IMR-90 (cell line): ENCODE measurements around the gene MCTP1. TPM values are rescaled to one million over a fixed set of nuclear protein-coding genes. Genes with fewer than 3 reads are reported as not detected.

ENCODE experiments used
- ATAC-seq: fragments of 200-7000 bp; cut with Tn5 transposase; 2 replicates; pipeline ENCODE4 v1.9.1; 2020; ENCODE audit warnings: low read depth, mild to moderate bottlenecking, moderate library complexity
- BruUV-seq: library from RNA; stranded (reverse); fragments of 400-500 nt; replicated peaks from 2 replicates; lab custom pipeline; 2021; lab: Mats Ljungman, UMichigan
- CTCF ChIA-PET: fragments of 300-600 bp; formaldehyde crosslinking; extraction: SDS; loops from one replicate; lab custom pipeline; 2021; ENCODE audit warnings: antibody characterized with exemption; lab: Yijun Ruan, JAX
- POLR2A ChIA-PET: fragments of 300-600 bp; sonication (Branson Sonifier 250); formaldehyde crosslinking; loops from one replicate; lab custom pipeline; 2022; ENCODE audit warnings: antibody characterized with exemption; ENCODE audit not compliant: unreplicated experiment; lab: Charles Lee
- DNase-seq: peaks from one replicate; pipeline ENCODE4 v3.0.0; 2013
- H2AFZ ChIP-seq: replicated peaks from 2 replicates; pipeline ENCODE3; 2013; ENCODE audit warnings: low read length, mild to moderate bottlenecking; ENCODE audit not compliant: poor library complexity
- H2AK5ac ChIP-seq: 2 replicates; pipeline ENCODE4 v1.6.1; 2013; ENCODE audit warnings: low read depth, low read length, inconsistent platforms
- H2AK9ac ChIP-seq: replicated peaks from 2 replicates; pipeline ENCODE3; 2013; ENCODE audit warnings: mild to moderate bottlenecking, low read depth, low read length, moderate library complexity; ENCODE audit not compliant: poor library complexity
- H2BK120ac ChIP-seq: 2 replicates; pipeline ENCODE4 v1.6.1; 2013; ENCODE audit warnings: low read depth, low read length, inconsistent platforms
- H2BK15ac ChIP-seq: 3 replicates; pipeline ENCODE4 v1.6.1; 2013; ENCODE audit warnings: low read depth, low read length, inconsistent platforms
- H2BK20ac ChIP-seq: 2 replicates; pipeline ENCODE4 v1.6.1; 2013; ENCODE audit warnings: low read depth, mild to moderate bottlenecking, inconsistent platforms, low read length, moderate library complexity
- H2BK5ac ChIP-seq: 2 replicates; pipeline ENCODE4 v1.6.1; 2013; ENCODE audit warnings: mild to moderate bottlenecking, low read depth, low read length, inconsistent platforms; ENCODE audit not compliant: poor library complexity, severe bottlenecking
- H3K14ac ChIP-seq: replicated peaks from 2 replicates; pipeline ENCODE4 v1.6.1; 2013; ENCODE audit warnings: low read depth, low read length, inconsistent platforms
- H3K18ac ChIP-seq: 2 replicates; pipeline ENCODE4 v1.6.1; 2013; ENCODE audit warnings: low read depth, low read length, control low read depth
- H3K23ac ChIP-seq: 2 replicates; pipeline ENCODE4 v1.6.1; 2013; ENCODE audit warnings: low read depth, low read length, inconsistent platforms
- H3K27ac ChIP-seq: 2 replicates; pipeline ENCODE4 v1.5.1; 2013; ENCODE audit warnings: mild to moderate bottlenecking, control low read depth, low read length; ENCODE audit not compliant: insufficient read depth
- H3K27me3 ChIP-seq: 2 replicates; pipeline ENCODE4 v1.6.1; 2013; ENCODE audit warnings: low read length; ENCODE audit not compliant: control insufficient read depth, insufficient read depth
- H3K36me3 ChIP-seq: 2 replicates; pipeline ENCODE4 v1.6.1; 2013; ENCODE audit warnings: low read length, mixed read lengths; ENCODE audit not compliant: control insufficient read depth, insufficient read depth
- H3K4ac ChIP-seq: 2 replicates; pipeline ENCODE4 v1.6.1; 2013; ENCODE audit warnings: low read depth, low read length, inconsistent platforms
- H3K4me1 ChIP-seq: 2 replicates; pipeline ENCODE4 v1.6.1; 2013; ENCODE audit warnings: low read length, mixed read lengths; ENCODE audit not compliant: control insufficient read depth, insufficient read depth
- H3K4me2 ChIP-seq: 2 replicates; pipeline ENCODE4 v1.6.1; 2013; ENCODE audit warnings: low read depth, mild to moderate bottlenecking, control low read depth, low read length, moderate library complexity
- H3K4me3 ChIP-seq: 2 replicates; pipeline ENCODE4 v1.5.1; 2013; ENCODE audit warnings: low read depth, mild to moderate bottlenecking, control low read depth, low read length, moderate library complexity; ENCODE audit not compliant: insufficient read depth
- H3K56ac ChIP-seq: 2 replicates; pipeline ENCODE4 v1.6.1; 2013; ENCODE audit warnings: low read length, inconsistent platforms; ENCODE audit not compliant: insufficient read depth; ENCODE audit errors: extremely low read depth
- H3K79me1 ChIP-seq, 2 experiments: 2 replicates each; pipeline ENCODE4 v1.6.1; 2013; ENCODE audit warnings: low read length in 2 of 2, inconsistent platforms in 1 of 2, low read depth in 1 of 2
- H3K9ac ChIP-seq: 2 replicates; pipeline ENCODE4 v1.6.1; 2013; ENCODE audit warnings: low read depth, low read length, control low read depth
- H3K9me1 ChIP-seq: 2 replicates; pipeline ENCODE4 v1.6.1; 2013; ENCODE audit warnings: low read length, inconsistent platforms; ENCODE audit not compliant: insufficient read depth
- H3K9me3 ChIP-seq: 2 replicates; pipeline ENCODE4 v1.6.1; 2013; ENCODE audit warnings: low read length; ENCODE audit not compliant: control insufficient read depth, insufficient read depth
- H4K20me1 ChIP-seq: 2 replicates; pipeline ENCODE4 v1.6.1; 2013; ENCODE audit warnings: low read length, inconsistent platforms; ENCODE audit not compliant: insufficient read depth
- H4K5ac ChIP-seq: 2 replicates; pipeline ENCODE4 v1.6.1; 2013; ENCODE audit warnings: mild to moderate bottlenecking, low read depth, low read length, control low read depth
- H4K8ac ChIP-seq, 2 experiments: 2 replicates each; pipeline ENCODE4 v1.6.1; 2013; ENCODE audit warnings: low read depth in 2 of 2, low read length in 2 of 2, control low read depth in 1 of 2, inconsistent platforms in 1 of 2
- H4K91ac ChIP-seq: 2 replicates; pipeline ENCODE4 v1.6.1; 2013; ENCODE audit warnings: low read depth, low read length, inconsistent platforms; ENCODE audit not compliant: insufficient read depth
- BHLHE40 ChIP-seq: fragments of 150-350 bp; IDR thresholded peaks from 2 replicates; pipeline ENCODE4 v1.6.1; 2016; ENCODE audit warnings: mild to moderate bottlenecking, low read depth, low read length
- CEBPB ChIP-seq: IDR thresholded peaks from 2 replicates; pipeline ENCODE4 v1.6.1; 2012; ENCODE audit warnings: low read depth, low read length, improper control_type of control experiment
- CHD1 ChIP-seq: IDR thresholded peaks from 2 replicates; pipeline ENCODE4 v1.6.1; 2012; ENCODE audit warnings: low read depth, low read length, improper control_type of control experiment
- FOS ChIP-seq: fragments of 150-350 bp; IDR thresholded peaks from 2 replicates; pipeline ENCODE4 v1.6.1; 2016; ENCODE audit warnings: low read depth, low read length
- MAFK ChIP-seq: IDR thresholded peaks from 2 replicates; pipeline ENCODE4 v1.6.1; 2012; ENCODE audit warnings: low read depth, low read length, improper control_type of control experiment
- MAZ ChIP-seq: IDR thresholded peaks from 2 replicates; pipeline ENCODE4 v1.6.1; 2012; ENCODE audit warnings: low read depth, mild to moderate bottlenecking, low read length, improper control_type of control experiment, moderate library complexity, borderline replicate concordance
- MXI1 ChIP-seq: IDR thresholded peaks from 2 replicates; pipeline ENCODE4 v1.6.1; 2012; ENCODE audit warnings: low read depth, mild to moderate bottlenecking, low read length, moderate library complexity, borderline replicate concordance
- NFE2L2 ChIP-seq: fragments of 150-350 bp; IDR thresholded peaks from 2 replicates; pipeline ENCODE4 v1.6.1; 2016; ENCODE audit warnings: low read depth, mild to moderate bottlenecking, low read length
- POLR2A ChIP-seq: IDR thresholded peaks from 2 replicates; pipeline ENCODE4 v1.6.1; 2012; ENCODE audit warnings: mild to moderate bottlenecking, low read depth, low read length
- RAD21 ChIP-seq: IDR thresholded peaks from 2 replicates; pipeline ENCODE4 v1.6.1; 2012; ENCODE audit warnings: low read length, improper control_type of control experiment
- RCOR1 ChIP-seq: IDR thresholded peaks from 2 replicates; pipeline ENCODE4 v1.6.1; 2012; ENCODE audit warnings: mild to moderate bottlenecking, low read length, improper control_type of control experiment; ENCODE audit not compliant: insufficient replicate concordance
- RFX5 ChIP-seq: IDR thresholded peaks from 2 replicates; pipeline ENCODE4 v1.8.0; 2012; ENCODE audit warnings: low read depth, mild to moderate bottlenecking, low read length, moderate library complexity
- SMC3 ChIP-seq: fragments of 150-350 bp; IDR thresholded peaks from 2 replicates; pipeline ENCODE4 v1.6.1; 2016; ENCODE audit warnings: low read depth, mild to moderate bottlenecking, antibody characterized with exemption, low read length, moderate library complexity
- WGBS, 2 experiments: methylation state at CpG; one replicate each; pipeline versions ENCODE4 v1.1.5 to v1.1.7; 2013; ENCODE audit warnings: missing lambda C conversion rate in 2 of 2; ENCODE audit not compliant: insufficient read length in 1 of 2; ENCODE audit errors: extremely low coverage in 2 of 2; 5-methylcytosine and 5-hydroxymethylcytosine counted together
- dilution Hi-C: fragments of 300-500 bp; cut with HindIII; formaldehyde crosslinking; loops from one replicate; pipeline ENCODE4 v1.14.3; 2018; ENCODE audit warnings: low sequenced_read_pairs; ENCODE audit not compliant: unreplicated experiment
- in situ Hi-C: fragments of 300-500 bp; cut with MboI; formaldehyde crosslinking; loops from 3 replicates; pipeline ENCODE4 v1.14.3; 2019; ENCODE audit warnings: low sequenced_read_pairs, inconsistent platforms, mixed read lengths
- intact Hi-C: fragments of 100-400 bp; cut with micrococcal nuclease; formaldehyde crosslinking; loops from 2 replicates; pipeline ENCODE4 v1.10.0; 2022
- polyA plus RNA-seq, 3 experiments: library from polyadenylated mRNA; depleted of rRNA; stranded (reverse); fragments of >200 nt; gene quantifications; 2 replicates each; pipeline ENCODE4 v1.2.3, GENCODE V29; 2012; ENCODE audit warnings: low replicate concordance in 1 of 3
- total RNA-seq: library from RNA; depleted of rRNA; stranded (reverse); fragments of >200 nt; gene quantifications from 2 replicates; pipeline ENCODE4 v1.2.3, GENCODE V29; 2012
- TF ChIP-seq, protein P1 (sequence below): fragments of 150-350 bp; IDR thresholded peaks from 2 replicates; pipeline ENCODE4 v1.6.1; 2017; ENCODE audit warnings: mild to moderate bottlenecking, antibody characterized with exemption, low read length, low read depth
- TF ChIP-seq, protein P2 (sequence below): conservative IDR thresholded peaks from 2 replicates; pipeline ENCODE4 v1.5.1; 2012; ENCODE audit warnings: mild to moderate bottlenecking, low read depth, low read length, improper control_type of control experiment
- TF ChIP-seq, protein P3 (sequence below): fragments of 150-350 bp; IDR thresholded peaks from 2 replicates; pipeline ENCODE4 v1.6.1; 2016; ENCODE audit warnings: low read depth, mild to moderate bottlenecking, low read length, moderate library complexity, borderline replicate concordance

MCTP1 gene
- total and polyA plus RNA-seq, 2 of the 4 experiments (the other 2 are of a cell fraction): 0.21 TPM; not detected in 1

DNA sequence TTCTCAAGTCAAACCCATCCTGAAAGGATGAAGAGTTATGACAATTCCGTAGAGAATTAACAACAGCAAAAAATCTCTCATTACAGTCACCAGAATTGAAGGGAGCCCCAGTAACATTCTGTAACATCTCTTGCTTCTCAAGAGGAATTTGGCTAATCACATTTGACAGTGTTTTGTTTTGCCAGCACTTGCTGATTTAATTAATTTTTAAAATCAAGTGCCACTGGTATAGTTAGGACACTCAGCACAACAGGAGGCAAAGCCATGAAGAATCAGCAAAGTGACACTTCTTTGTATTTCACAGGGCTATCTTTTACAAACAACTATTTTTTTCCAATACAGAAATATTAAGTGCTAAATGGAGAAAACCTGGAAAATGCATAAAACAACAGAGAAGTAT, 152.8 kb downstream of the MCTP1 start:
- Histone ChIP-seq H3K23ac (no peak overlapping the region), H3K4ac (no peak overlapping the region), H2AK5ac (no peak overlapping the region), H2BK5ac (no peak overlapping the region), H2BK120ac (no peak overlapping the region), H3K36me3 (no peaks in the 10 kb centered on the region), H3K4me2 (no peak overlapping the region), H3K18ac (no peak overlapping the region), H2AFZ (no peak overlapping the region), H4K5ac (no peak overlapping the region), H2AK9ac (no peak overlapping the region), H3K14ac (no peak overlapping the region), H4K20me1 (no peaks in the 10 kb centered on the region), H3K9ac (no peak overlapping the region), H2BK20ac (no peak overlapping the region), H3K9me3 (no peaks in the 10 kb centered on the region), H3K27ac (no peak overlapping the region), H4K91ac (no peak overlapping the region), H2BK15ac (no peak overlapping the region), H3K9me1 (no peaks in the 10 kb centered on the region), H3K79me1 (no peaks in the 10 kb centered on the region), H3K27me3 (no peaks in the 10 kb centered on the region), H4K8ac (no peak overlapping the region), H3K56ac (no peak overlapping the region), H3K4me3 (no peak overlapping the region), H3K4me1 (no peaks in the 10 kb centered on the region)
- TF ChIP-seq MXI1 (no peak), RCOR1 (no peak), MAZ (no peak), MAFK (no peak), FOS (no peak), RFX5 (no peak), POLR2A (no peak), SMC3 (no peak), CHD1 (no peak), BHLHE40 (no peak), CEBPB (no peak), RAD21 (no peak), NFE2L2 (no peak)
- TF ChIP-seq, protein P1, sequence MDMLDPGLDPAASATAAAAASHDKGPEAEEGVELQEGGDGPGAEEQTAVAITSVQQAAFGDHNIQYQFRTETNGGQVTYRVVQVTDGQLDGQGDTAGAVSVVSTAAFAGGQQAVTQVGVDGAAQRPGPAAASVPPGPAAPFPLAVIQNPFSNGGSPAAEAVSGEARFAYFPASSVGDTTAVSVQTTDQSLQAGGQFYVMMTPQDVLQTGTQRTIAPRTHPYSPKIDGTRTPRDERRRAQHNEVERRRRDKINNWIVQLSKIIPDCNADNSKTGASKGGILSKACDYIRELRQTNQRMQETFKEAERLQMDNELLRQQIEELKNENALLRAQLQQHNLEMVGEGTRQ: no peak
- TF ChIP-seq, protein P2, sequence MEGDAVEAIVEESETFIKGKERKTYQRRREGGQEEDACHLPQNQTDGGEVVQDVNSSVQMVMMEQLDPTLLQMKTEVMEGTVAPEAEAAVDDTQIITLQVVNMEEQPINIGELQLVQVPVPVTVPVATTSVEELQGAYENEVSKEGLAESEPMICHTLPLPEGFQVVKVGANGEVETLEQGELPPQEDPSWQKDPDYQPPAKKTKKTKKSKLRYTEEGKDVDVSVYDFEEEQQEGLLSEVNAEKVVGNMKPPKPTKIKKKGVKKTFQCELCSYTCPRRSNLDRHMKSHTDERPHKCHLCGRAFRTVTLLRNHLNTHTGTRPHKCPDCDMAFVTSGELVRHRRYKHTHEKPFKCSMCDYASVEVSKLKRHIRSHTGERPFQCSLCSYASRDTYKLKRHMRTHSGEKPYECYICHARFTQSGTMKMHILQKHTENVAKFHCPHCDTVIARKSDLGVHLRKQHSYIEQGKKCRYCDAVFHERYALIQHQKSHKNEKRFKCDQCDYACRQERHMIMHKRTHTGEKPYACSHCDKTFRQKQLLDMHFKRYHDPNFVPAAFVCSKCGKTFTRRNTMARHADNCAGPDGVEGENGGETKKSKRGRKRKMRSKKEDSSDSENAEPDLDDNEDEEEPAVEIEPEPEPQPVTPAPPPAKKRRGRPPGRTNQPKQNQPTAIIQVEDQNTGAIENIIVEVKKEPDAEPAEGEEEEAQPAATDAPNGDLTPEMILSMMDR: no peak
- TF ChIP-seq, protein P3, sequence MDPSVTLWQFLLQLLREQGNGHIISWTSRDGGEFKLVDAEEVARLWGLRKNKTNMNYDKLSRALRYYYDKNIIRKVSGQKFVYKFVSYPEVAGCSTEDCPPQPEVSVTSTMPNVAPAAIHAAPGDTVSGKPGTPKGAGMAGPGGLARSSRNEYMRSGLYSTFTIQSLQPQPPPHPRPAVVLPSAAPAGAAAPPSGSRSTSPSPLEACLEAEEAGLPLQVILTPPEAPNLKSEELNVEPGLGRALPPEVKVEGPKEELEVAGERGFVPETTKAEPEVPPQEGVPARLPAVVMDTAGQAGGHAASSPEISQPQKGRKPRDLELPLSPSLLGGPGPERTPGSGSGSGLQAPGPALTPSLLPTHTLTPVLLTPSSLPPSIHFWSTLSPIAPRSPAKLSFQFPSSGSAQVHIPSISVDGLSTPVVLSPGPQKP: no peak
- intact Hi-C loops: no loop called here
- POLR2A ChIA-PET: no interaction called here
- CTCF ChIA-PET: no interaction called here
- ATAC-seq (no peak), DNase-seq (no peak)
- BruUV-seq: no TSS peak
- dilution Hi-C loops: no loop called here
- no CpG with 5 or more reads among the region's 1 CpG for WGBS, 2 experiments
- in situ Hi-C loops: no loop called here
